A204.1 (cell line): Measurements from ENCODE around the gene GLOD5.

Experiments used
- FAIRE-seq: peaks from 2 replicates; lab custom pipeline; 2012; peaks lifted over from hg19 to GRCh38; lab: Jason Lieb, UNC

The GLOD5 gene

DNA sequence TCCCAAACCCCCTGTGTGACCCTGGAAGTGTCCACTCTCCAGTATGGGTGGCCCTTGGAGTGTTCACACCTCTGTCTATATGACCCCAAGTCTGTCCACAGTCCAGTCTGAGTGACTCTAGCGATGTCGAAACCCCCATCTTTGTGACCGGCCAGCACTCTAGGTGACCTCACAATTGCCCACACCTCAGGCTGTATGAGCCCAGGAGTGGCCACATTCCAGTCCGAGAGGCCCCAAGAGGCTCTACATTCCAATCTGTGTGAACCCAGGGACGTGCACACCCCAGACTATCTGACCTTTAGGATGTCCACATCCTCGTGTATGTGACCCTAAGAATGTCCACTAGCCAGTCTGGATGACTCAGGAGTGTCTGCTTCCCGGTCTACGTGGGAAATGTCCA lies 7.3 kb upstream of the GLOD5 start:
- no peak for FAIRE-seq

DNA sequence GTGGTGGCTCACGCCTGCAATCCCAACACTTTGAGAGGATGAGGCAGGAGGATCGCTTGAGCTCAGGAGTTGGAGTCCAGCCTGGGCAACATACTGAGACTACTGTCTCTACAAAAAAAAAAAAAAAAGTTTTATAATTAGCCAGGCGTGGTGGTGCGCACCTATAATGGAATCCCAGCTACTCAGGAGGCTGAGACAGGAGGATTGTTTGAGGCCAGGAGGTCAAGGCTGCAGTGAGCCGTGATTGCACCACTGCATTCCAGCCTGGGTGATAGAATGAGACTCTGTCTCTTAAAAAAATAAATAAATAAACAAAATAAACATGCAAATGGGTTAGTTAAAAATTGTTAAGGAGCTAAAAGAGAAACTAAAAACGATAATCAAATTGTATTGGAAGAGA lies 7.7 kb downstream of the GLOD5 start:
- FAIRE-seq = no peak

DNA sequence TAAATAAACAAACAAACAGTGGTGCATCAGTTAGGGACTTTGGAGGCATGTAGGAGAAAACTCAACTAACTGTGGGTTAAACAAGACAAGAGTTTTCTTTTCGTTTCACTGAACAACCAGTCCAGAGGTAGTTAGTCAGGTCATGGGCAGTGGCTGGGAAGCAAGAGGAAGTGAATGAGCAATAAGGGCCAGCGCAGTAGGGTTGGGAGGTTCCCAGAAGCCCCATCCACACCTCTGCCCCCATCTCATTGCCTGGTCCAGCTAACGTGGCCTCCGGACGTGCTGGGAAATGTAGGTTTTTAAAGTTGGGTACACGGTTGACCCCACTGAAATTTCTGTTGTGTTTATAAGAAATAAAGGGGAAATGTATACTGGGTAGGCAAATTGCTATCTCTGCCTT lies 8.7 kb downstream of the GLOD5 start:
- FAIRE-seq = no peak

GRCh38 chrX:48772602-48773001 lies 11.1 kb downstream of the GLOD5 start:
- FAIRE-seq = no peak

GRCh38 chrX:48776818-48777439 lies 15.4 kb downstream of the GLOD5 start:
- FAIRE-seq = no peak

GRCh38 chrX:48779399-48779798 lies 17.9 kb downstream of the GLOD5 start:
- FAIRE-seq = no peak

GRCh38 chrX:48781705-48782104 lies 20.2 kb downstream of the GLOD5 start:
- no peak for FAIRE-seq

DNA sequence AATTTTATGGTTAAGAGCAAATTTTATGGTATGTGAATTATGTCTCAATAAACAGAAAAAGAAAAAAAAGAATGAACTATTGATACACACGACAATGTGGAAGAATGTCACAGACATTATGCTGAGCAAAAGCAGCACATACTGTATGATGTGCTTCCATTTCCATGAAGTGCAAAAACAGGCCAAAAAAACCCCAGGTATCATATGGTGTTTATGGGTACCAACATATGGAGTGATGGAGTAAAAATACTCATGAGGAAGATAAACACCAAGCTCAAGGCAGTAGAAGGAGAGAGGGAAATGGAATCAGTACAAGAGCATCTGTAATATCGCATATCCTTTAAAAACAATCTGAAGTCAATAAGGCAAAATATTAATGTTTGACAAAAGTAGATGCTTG lies 20.7 kb downstream of the GLOD5 start:
- no peak for FAIRE-seq

DNA sequence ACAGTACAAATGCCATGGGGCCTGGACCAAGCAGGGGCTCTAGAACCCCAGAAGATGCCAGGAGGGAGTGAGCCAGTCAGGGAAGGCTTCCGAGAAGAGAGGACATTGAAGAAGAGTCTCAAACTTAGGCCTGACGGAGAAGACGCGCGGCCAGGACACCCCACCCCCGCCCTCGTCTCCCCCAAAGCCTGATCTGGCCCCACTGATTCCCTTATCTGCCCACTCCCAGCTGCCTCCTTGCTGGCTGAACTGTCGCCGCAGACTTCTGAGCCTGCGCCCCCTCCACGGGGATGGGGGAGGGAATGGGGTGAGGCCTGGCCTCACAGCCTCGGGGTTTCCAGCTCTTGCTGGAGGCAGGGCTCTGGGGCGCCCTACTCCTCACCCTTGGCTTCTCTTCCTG lies 21.2 kb downstream of the GLOD5 start:
- no peak for FAIRE-seq

GRCh38 chrX:48784726-48785125 lies 23.2 kb downstream of the GLOD5 start:
- no peak for FAIRE-seq

- no peak for FAIRE-seq
Observed at GRCh38 chrX:48785186-48785539, 23.6 kb downstream of the GLOD5 start.

DNA sequence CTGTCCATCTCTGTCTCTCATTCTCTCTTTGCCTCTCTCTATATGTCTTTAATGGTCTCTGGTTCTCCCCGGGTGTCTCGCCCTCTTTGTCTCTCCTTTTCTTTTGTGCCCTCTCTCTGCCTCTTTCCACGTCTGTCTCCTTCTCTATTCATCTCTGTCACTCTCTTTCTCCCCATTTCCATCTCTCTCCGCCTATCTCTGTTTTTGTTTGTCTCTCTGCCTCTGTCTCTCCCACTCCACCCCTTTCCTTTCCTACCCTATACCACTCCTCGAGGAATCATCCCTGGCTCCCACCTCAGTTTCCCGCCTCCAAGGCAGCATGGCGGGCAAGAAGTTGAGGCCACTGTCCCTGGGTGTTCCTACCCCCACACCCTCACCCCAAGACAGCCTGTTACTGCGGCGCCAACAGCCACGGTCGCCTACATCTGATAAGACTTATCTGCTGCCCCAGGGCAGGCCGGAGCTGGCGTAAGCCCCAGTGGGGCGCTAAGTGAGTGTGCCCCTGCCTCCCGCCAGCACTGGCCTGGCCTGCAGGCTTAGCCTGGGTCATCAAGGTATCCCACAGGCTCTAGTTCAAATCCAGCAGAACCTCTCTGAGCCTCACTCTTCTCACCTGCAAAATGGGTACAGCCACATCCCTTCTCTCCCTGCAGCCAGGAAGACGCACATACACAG lies 24.1 kb downstream of the GLOD5 start:
- no peak for FAIRE-seq

DNA sequence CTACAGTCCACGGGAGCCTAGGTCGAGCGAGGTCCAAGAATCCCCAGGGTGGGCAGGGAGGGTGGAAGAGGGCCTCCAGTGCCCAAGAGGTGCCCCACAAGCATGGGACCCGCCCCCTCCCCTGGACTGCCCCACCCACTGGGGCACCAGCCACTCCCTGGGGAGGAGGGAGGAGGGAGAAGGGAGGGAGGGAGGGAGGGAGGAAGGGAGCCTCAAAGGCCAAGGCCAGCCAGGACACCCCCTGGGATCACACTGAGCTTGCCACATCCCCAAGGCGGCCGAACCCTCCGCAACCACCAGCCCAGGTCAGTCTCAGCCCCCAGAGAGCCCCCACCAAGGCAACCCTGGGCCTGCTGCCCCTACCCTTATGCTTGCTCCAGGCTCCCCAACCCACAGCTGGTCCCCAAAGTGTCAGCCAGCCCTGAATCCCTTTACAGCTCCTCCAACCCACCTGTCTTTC lies 24.8 kb downstream of the GLOD5 start, which contains the start of gene GATA1:
Gene GATA1, plus strand, starts transcription at position 250 of the 460 bp plus-strand sequence. CDS start 4,520 bp downstream, outside the sequence.
- FAIRE-seq = no peak

GRCh38 chrX:48786825-48787504 lies 25.4 kb downstream of the GLOD5 start:
- FAIRE-seq = no peak

- FAIRE-seq = no peak
Observed at GRCh38 chrX:48787505-48788443, 26.2 kb downstream of the GLOD5 start.

GRCh38 chrX:48789366-48790220 lies 28.0 kb downstream of the GLOD5 start:
- no peak for FAIRE-seq

DNA sequence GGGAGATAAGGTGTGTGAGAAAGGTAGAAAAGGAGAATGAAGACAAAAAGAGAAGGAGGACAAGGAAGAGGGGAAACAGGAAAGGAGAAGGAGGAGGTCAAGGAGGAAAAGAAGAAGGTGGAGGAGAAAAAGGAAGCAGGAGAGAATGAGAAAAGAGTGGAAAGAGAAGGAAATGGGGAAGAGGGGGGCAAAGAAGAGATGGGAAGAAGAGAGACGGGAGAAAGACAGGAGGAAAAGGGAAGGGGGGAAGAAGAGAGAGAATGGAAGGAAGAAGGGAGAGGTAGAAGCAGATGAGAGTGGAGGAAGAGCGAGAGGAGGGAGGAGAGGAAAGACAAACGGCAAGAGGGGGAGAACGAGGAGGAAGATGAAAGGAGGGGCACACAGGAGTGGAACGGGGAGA lies 28.9 kb downstream of the GLOD5 start:
- no peak for FAIRE-seq

DNA sequence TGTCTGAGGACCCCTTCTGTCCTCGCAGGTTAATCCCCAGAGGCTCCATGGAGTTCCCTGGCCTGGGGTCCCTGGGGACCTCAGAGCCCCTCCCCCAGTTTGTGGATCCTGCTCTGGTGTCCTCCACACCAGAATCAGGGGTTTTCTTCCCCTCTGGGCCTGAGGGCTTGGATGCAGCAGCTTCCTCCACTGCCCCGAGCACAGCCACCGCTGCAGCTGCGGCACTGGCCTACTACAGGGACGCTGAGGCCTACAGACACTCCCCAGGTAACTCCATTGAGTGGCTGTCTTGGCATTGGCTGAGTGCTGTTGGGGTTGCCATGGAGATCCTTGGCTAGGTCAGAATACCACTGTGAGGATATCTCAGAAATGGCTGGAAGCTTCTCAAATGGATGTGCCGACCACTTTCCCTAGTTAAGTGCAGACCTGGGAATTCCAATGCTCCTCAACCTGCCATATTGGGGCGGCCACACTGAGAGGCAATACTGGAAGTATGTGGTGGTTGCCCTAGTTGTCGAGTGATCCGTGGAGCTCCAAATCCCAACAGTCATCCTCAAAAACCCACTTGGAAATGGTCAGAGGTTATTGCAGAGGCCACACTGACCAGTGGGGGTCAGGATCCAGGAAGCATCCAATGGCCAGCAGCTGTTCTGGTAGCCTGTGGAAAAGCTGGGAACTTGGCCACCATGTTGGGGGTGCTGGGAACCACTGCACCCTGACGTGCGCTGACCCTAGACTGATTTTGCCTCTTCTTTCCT lies 29.7 kb downstream of the GLOD5 start:
- FAIRE-seq = no peak

- FAIRE-seq = no peak
Observed at GRCh38 chrX:48792219-48792618, 30.7 kb downstream of the GLOD5 start.

GRCh38 chrX:48793935-48794334 lies 32.4 kb downstream of the GLOD5 start:
- no peak for FAIRE-seq
